HUES6 (cell line): ENCODE data around the gene KRTAP12-2.

Experiments
- H3K27ac ChIP-seq: 2 replicates; pipeline ENCODE4 v1.7.0; 2013; ENCODE audit warnings: low read depth, mild to moderate bottlenecking, low read length, inconsistent platforms
- H3K27me3 ChIP-seq: 2 replicates; pipeline ENCODE4 v1.6.1; 2013; ENCODE audit warnings: low read length; ENCODE audit not compliant: control insufficient read depth, insufficient read depth
- H3K36me3 ChIP-seq: 2 replicates; pipeline ENCODE4 v1.6.1; 2013; ENCODE audit warnings: low read length; ENCODE audit not compliant: control insufficient read depth, insufficient read depth
- H3K4me1 ChIP-seq: 2 replicates; pipeline ENCODE4 v1.6.1; 2013; ENCODE audit warnings: low read length; ENCODE audit not compliant: control insufficient read depth, insufficient read depth
- H3K4me3 ChIP-seq: 2 replicates; pipeline ENCODE4 v1.5.1; 2013; ENCODE audit warnings: low read depth, low read length
- H3K9ac ChIP-seq: one replicate; pipeline ENCODE4 v1.6.1; 2013; ENCODE audit warnings: mild to moderate bottlenecking, low read length
- H3K9me3 ChIP-seq: 2 replicates; pipeline ENCODE4 v1.6.1; 2013; ENCODE audit warnings: low read depth, low read length; ENCODE audit not compliant: control insufficient read depth, insufficient read depth

Gene KRTAP12-2

DNA sequence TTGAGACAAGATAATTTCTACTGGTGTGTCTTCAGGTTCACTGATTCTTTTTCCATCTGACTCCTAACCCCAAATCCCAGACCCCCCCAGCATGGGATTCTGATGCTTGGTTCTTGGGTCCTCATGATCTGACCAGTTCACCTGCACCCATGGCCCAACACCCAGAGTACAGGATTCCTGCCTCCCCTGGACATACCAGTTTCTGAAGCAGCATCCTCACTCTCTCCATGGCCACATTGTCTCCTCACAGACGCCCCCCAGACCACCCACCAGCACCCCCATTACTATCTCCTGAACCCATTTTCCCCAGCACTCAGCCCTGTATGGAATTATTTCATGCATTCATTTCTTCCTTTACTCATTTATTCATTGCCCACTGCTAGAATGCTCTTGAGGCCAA lies 9.9 kb downstream of the KRTAP12-2 start:
- no peaks in the 10 kb centered on the region for H3K36me3 ChIP-seq
- H3K4me1 ChIP-seq = peaks cover 15% of the 10 kb centered on the region
- 0 out of 2 replicates have a peak, but pooled peaks cover 4% of the 10 kb centered on the region for H3K9me3 ChIP-seq
- H3K4me3 ChIP-seq = no peak overlapping the region
- H3K27me3 ChIP-seq = no peaks in the 10 kb centered on the region
- no peak overlapping the region for H3K27ac ChIP-seq
- H3K9ac ChIP-seq = no peak overlapping the region

GRCh38 chr21:44654576-44655175 lies 12.1 kb downstream of the KRTAP12-2 start, which contains the start of gene KRTAP12-4:
TSS of gene KRTAP12-4 (minus strand) at chr21:44654659. CDS start at chr21:44654614, 45 bp downstream.
- Histone ChIP-seq H3K4me1 (peaks cover 9% of the 10 kb centered on the region), H3K9me3 (no peaks in the 10 kb centered on the region), H3K36me3 (no peaks in the 10 kb centered on the region), H3K27me3 (no peaks in the 10 kb centered on the region), H3K9ac (no peak within 1 kb of the TSS), H3K27ac (no peak within 1 kb of the TSS), H3K4me3 (no peak within 1 kb of the TSS)

DNA sequence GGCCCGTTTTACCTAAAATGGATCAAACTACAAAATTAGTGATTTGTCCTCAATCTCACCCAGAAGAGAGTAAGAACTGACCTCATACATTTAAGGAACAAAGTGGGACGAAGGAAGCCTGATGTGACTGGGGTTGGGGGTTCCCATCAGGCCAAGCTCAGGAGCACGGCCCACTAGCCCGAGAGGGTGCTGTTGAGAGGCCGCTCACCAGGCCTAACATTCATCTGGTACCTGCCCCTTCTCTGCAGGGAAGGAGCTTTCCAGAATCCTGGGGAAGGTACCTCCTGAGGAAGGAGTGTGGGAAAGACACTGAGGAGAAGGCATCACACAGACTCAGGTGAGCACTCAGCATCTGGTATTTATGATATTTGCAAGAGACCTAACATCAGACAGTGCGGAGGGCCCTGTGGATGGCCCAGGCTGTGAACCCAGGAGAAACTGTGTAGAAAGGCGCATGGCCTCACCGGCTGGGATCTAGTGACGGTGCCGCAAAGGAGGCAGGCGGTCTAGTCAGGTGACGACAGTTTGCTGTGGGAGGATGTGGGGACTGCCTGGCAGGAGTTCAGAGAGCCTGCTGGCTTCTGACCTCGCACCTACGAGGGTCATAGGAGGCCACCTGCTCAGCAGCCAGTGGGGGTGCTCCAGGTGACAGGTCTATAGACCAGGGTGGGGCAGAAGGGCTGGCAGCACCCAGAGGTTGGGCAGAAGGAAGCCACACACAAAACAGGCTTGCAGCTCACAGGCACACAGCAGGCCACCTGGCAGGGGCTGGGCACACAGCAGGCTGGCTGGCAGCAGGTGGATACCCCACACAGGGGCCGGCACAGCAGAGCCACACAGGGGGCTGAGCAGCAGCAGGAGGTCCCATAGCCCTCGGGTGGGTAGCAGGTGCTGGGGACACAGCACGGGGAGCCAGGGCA lies 12.8 kb downstream of the KRTAP12-2 start:
- Histone ChIP-seq H3K4me3 (no peak overlapping the region), H3K27me3 (no peaks in the 10 kb centered on the region), H3K9ac (no peak overlapping the region), H3K27ac (no peak overlapping the region), H3K9me3 (no peaks in the 10 kb centered on the region), H3K36me3 (no peaks in the 10 kb centered on the region), H3K4me1 (peaks cover 5% of the 10 kb centered on the region)

- Histone ChIP-seq H3K9ac (no peak overlapping the region), H3K27me3 (no peaks in the 10 kb centered on the region), H3K27ac (no peak overlapping the region), H3K9me3 (no peaks in the 10 kb centered on the region), H3K4me1 (no peaks in the 10 kb centered on the region), H3K36me3 (no peaks in the 10 kb centered on the region), H3K4me3 (no peak overlapping the region)
These were observed 13.6 kb downstream of the KRTAP12-2 start for GRCh38 chr21:44653123-44653522.

DNA sequence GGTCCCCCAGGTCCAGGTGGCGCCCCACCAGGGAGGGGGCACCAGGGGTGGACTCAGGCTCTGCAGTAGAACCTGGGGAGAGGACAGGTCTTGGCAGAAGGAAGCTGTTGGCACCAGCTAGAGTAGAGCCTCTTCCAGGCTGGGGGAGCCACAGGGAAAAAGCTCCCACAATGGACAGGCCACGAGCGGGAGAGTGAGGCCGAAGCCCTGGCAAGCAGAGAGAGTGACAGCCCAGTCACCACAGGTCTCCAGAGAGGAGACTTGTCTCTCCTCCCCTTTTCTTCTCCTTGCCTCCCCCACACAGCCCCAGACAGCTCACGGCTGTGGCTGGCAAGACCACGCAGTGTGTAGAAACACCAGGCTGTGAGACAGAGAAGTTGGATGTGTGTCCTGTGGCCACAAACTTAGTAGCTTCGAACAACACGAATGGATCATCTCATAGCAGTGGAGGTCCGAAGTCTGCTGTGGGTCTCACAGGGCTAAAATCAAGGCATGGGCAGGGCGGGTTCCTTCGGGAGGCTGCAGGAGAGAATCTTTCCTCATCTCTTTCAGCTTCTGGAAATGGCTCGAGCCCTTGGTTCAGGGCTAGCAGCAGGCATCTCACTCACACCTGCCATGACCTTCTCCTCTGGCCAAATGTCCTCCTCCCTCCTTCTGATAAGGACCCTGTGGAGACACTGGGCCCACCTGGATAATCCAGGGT lies 15.6 kb downstream of the KRTAP12-2 start:
- Histone ChIP-seq H3K4me1 (peaks cover 9% of the 10 kb centered on the region), H3K9ac (no peak overlapping the region), H3K9me3 (no peaks in the 10 kb centered on the region), H3K27me3 (no peaks in the 10 kb centered on the region), H3K27ac (no peak overlapping the region), H3K4me3 (no peak overlapping the region), H3K36me3 (no peaks in the 10 kb centered on the region)

GRCh38 chr21:44650265-44650972 lies 16.3 kb downstream of the KRTAP12-2 start:
- Histone ChIP-seq H3K36me3 (no peaks in the 10 kb centered on the region), H3K27ac (no peak overlapping the region), H3K4me3 (no peak overlapping the region), H3K9ac (no peak overlapping the region), H3K27me3 (no peaks in the 10 kb centered on the region), H3K4me1 (peaks cover 9% of the 10 kb centered on the region), H3K9me3 (peaks cover under 1% of the 10 kb centered on the region; the same call in 1 of the 2 replicates)

- Histone ChIP-seq H3K36me3 (no peaks in the 10 kb centered on the region), H3K4me1 (peaks cover 9% of the 10 kb centered on the region), H3K27ac (no peak overlapping the region), H3K4me3 (no peak overlapping the region), H3K9ac (no peak overlapping the region), H3K27me3 (no peaks in the 10 kb centered on the region), H3K9me3 (peaks cover 5% of the 10 kb centered on the region; the same call in 1 of the 2 replicates)
These were observed 17.1 kb downstream of the KRTAP12-2 start for GRCh38 chr21:44649521-44650100.

DNA sequence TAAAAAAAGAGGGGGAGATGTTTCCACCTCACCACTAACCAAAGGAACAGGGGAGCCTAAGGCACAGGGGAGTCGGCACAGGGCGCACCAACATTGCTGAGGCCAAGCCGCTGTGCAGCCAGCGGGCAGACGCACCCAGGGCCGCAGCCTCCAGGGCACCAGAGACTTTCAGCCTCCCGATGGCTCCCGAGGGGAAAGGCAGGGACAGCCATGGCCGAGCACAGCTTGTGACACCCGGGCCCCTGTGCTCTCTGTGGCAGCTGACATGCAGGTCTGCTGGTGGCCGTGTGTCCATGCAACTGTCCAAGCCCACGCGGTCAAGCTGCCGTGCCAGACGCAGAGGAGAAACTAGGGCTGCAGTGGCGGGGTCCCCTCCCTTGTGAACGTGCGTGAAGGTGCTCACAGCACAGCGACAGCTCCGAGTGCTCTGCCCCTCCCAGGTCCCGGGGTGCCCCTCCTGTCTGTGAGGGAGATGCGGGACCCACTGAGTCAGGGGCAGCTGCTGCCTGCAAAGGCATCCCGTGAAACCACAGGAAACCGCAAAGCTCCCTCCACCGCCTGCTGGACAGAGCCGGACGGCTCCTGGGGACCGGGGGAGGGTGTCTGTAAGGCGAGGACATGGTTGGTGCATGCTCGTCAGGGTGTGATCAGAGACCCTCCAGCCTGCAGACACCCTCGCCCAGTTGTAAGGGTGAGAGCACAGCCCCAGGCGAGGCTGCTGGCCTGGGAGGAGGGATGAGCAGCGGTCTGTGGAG lies 18.0 kb downstream of the KRTAP12-2 start:
- Histone ChIP-seq H3K4me1 (peaks cover 9% of the 10 kb centered on the region), H3K27ac (no peak overlapping the region), H3K27me3 (no peaks in the 10 kb centered on the region), H3K9ac (no peak overlapping the region), H3K36me3 (no peaks in the 10 kb centered on the region), H3K4me3 (no peak overlapping the region), H3K9me3 (peaks cover 11% of the 10 kb centered on the region)

DNA sequence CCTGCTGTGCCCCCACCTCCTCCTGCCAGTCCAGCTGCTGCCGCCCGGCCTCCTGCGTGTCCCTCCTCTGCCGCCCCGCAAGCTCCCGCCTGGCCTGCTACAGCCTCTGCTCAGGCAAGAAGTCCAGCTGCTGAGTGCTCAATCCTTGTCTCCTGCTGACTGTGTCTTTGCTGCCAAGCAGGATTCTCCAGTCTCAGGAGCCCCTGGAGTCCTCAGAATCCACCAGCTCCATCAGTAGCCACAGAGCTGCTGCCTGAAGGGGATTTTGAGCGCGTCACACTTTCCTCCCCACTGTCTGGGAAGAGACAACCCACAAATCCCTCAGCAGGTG lies 19.5 kb downstream of the KRTAP12-2 start:
- H3K36me3 ChIP-seq = no peaks in the 10 kb centered on the region
- peaks cover 16% of the 10 kb centered on the region for H3K9me3 ChIP-seq
- no peak overlapping the region for H3K27ac ChIP-seq
- no peak overlapping the region for H3K4me3 ChIP-seq
- H3K9ac ChIP-seq = no peak overlapping the region
- H3K4me1 ChIP-seq = peaks cover 9% of the 10 kb centered on the region
- H3K27me3 ChIP-seq = no peaks in the 10 kb centered on the region
